Skin epidermis (tissue), 12 donors: Measurements from ENCODE around the gene ARHGEF9.
"Not testable (repeated sequence)": the region's sequence is repeated elsewhere in the genome, so short reads cannot be mapped to it uniquely, and the experiment has no call there.

ENCODE experiments used
- H3K27ac ChIP-seq, 21 experiments: fragments of 200-600 bp; sonication (generic) in 11 of 21; one replicate each; pipeline ENCODE4 v1.5.0; 2020; ENCODE audit warnings: mild to moderate bottlenecking in 3 of 21, inconsistent platforms in 2 of 21, moderate library complexity in 2 of 21
- H3K4me3 ChIP-seq, 7 experiments: fragments of 200-600 bp; sonication (generic) in 2 of 7; one replicate each; pipeline ENCODE4 v1.5.0; 2020; ENCODE audit warnings: inconsistent platforms in 2 of 7, mild to moderate bottlenecking in 2 of 7, moderate library complexity in 1 of 7

The ARHGEF9 gene

GRCh38 chrX:63784902-63785707 lies at the start of gene ARHGEF9:
Gene ARHGEF9, minus strand, starts transcription at chrX:63785214. Its CDS starts 69 bp downstream, at chrX:63785145.
- Histone ChIP-seq H3K4me3 (peak within 1 kb of the TSS; percentile 7 to 42 (median 28)), H3K27ac (peak within 1 kb of the TSS in 6 of 21 experiments; percentile 33 to 67 (median 46))

GRCh38 chrX:63825446-63825845 lies 40.4 kb upstream of the ARHGEF9 start:
- H3K27ac ChIP-seq, H3K4me3 ChIP-seq: not testable (repeated sequence)

DNA sequence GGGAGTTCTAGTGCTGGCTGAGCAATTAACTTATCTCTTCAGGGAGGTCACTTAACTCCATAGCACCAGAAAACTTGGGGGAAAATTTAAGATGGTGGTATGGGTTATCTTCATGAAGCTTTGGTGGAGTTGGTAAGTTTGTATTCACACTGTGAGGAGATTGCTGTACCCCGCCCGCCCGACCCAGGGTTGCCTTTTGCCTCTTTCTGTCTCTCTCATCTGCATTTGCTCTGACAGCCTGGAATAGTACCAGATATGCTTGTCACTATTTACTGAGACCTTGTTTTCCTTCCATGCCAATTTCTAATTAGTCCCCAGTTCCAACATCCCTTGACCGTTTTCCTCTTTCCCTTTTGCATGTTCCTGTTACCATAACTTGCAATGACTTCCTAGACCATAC lies 33.1 kb upstream of the ARHGEF9 start:
- Histone ChIP-seq H3K4me3 (no peak overlapping the region), H3K27ac (no peak overlapping the region)

GRCh38 chrX:63817696-63818095 lies 32.7 kb upstream of the ARHGEF9 start:
- Histone ChIP-seq H3K4me3 (no peak overlapping the region), H3K27ac (no peak overlapping the region)

- Histone ChIP-seq H3K27ac (no peak overlapping the region), H3K4me3 (no peak overlapping the region)
Measured at GRCh38 chrX:63812823-63813222, 27.8 kb upstream of the ARHGEF9 start.

GRCh38 chrX:63810746-63811145 lies 25.7 kb upstream of the ARHGEF9 start:
- Histone ChIP-seq H3K4me3 (no peak overlapping the region), H3K27ac (no peak overlapping the region)

- Histone ChIP-seq H3K27ac (no peak overlapping the region), H3K4me3 (no peak overlapping the region)
Measured at GRCh38 chrX:63809173-63809572, 24.2 kb upstream of the ARHGEF9 start.

DNA sequence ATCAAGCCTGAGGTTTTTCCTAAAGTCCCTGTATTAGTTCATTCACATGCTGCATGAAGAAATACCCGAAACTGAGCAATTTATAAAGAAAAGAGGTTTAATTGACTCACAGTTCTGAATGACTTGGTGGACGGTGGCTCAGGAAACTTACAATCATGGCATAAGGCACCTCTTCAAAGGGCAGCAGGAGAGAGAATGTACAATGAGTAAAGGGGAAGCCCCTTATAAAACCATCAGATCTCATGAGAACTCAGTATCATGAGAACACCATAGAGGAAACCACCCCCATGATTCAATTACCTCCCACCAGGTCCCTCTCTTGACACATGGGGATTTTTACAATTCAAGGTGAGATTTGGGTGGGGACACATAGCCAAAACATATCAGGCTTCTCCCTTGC lies 10.4 kb upstream of the ARHGEF9 start:
- H3K27ac ChIP-seq, H3K4me3 ChIP-seq: not testable (repeated sequence)

GRCh38 chrX:63785708-63786040 lies 660 bp upstream of the ARHGEF9 start:
- H3K4me3 ChIP-seq: peak overlapping the region in 4 of 7 experiments; percentile 28 to 42 (median 34)
- H3K27ac ChIP-seq: no peak overlapping the region

GRCh38 chrX:63784346-63784901 lies 590 bp downstream of the ARHGEF9 start:
- Histone ChIP-seq H3K27ac (peak overlapping the region in 4 of 21 experiments; percentile 38 to 67 (median 56)), H3K4me3 (peak overlapping the region; percentile 7 to 42 (median 28))

- Histone ChIP-seq H3K4me3 (no peak overlapping the region), H3K27ac (no peak overlapping the region)
Measured at GRCh38 chrX:63782515-63782914, 2.5 kb downstream of the ARHGEF9 start.

DNA sequence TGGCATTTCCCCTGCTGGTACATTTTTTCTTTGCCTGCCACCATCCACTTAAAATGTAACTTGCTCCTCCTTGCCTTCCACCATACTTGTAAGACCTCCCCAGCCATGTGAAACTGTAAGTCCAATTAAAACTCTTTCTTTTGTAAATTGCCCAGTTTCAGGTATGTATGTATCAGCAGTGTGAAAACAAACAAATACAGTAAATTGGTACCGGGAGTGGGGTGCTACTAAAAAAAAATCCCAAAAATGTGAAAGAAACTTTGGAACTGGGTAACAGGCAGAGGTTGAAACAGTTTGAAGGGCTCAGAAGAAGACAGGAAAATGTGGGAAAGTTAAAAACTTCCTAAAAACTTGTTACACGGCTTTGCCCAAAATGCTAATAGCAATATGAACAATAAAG lies 16.3 kb downstream of the ARHGEF9 start:
- Histone ChIP-seq H3K27ac (no peak overlapping the region), H3K4me3 (no peak overlapping the region)

GRCh38 chrX:63765712-63766111 lies 19.3 kb downstream of the ARHGEF9 start:
- H3K27ac ChIP-seq: no peak overlapping the region
- no peak overlapping the region for H3K4me3 ChIP-seq

DNA sequence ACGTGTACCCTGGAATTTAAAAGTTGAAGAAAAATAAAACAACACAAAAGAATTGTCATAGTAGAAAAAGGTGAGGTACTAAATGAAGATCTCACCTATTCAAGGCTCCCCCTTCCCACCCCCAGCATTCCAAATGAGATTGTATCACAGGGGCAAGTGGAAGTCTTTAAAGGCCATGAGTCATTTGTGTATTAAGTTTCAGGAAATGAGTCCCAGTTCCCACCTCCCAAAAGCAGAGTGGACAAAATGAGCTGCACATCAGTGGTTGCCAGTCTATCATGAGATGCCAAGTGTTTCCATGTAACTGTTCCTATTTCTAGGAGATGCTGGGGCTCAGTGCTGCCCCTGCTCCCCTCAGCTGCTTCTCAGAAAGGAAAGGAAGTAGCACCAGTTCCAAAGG lies 20.1 kb downstream of the ARHGEF9 start:
- no peak overlapping the region for H3K4me3 ChIP-seq
- H3K27ac ChIP-seq: no peak overlapping the region

DNA sequence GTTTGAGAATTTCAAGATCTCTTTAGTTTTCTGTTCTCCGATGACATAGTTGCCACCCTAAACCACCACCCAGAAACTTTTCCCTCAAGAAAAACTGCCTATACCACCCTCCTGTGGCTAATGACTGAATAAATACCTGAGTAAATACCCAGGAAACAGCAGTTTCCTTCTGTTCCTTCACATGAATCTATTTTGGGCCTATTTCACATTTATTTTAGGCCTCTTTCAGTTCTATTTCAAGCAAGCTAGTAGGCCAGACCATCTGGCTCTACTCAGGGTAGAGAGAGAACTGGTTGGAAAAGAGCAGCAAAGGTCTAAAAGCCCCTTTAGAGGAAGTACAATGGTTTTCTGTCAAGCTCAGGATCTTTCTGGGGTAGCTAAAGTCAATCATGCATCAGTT lies 23.4 kb downstream of the ARHGEF9 start:
- Histone ChIP-seq H3K4me3 (no peak overlapping the region), H3K27ac (no peak overlapping the region)

DNA sequence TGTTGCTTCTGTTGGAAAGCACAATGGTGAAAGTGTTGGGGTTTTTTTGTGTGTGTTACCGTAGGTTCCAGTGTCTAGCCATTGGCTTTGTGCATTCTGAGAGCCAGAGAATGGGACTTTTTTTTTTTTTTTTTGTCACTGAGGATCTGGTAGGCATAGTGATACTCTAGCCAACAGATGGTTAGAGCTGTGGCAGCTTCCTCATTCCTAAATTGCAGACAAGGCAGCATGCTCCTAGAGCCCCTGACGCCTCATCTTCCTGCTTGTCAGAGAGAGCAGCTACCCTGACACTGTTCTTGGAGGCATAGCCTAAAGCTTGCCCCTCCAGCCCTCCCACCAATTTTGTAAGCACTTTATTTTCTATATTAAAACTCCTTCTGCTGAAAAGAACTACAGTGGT lies 27.0 kb downstream of the ARHGEF9 start:
- Histone ChIP-seq H3K27ac (no peak overlapping the region), H3K4me3 (no peak overlapping the region)

GRCh38 chrX:63755892-63756291 lies 29.1 kb downstream of the ARHGEF9 start:
- Histone ChIP-seq H3K27ac (peak overlapping the region in 5 of 21 experiments; percentile 88 to 96 (median 91)), H3K4me3 (peak overlapping the region in 2 of 7 experiments; percentile 58 to 63)

GRCh38 chrX:63754860-63755579 lies 30.0 kb downstream of the ARHGEF9 start:
- H3K27ac ChIP-seq: peak overlapping the region; percentile 58 to 96 (median 89)
- peak overlapping the region; percentile 48 to 67 (median 58) for H3K4me3 ChIP-seq

GRCh38 chrX:63754136-63754859 lies 30.7 kb downstream of the ARHGEF9 start:
- H3K4me3 ChIP-seq: peak overlapping the region; percentile 48 to 67 (median 58)
- H3K27ac ChIP-seq: peak overlapping the region; percentile 58 to 96 (median 89)

DNA sequence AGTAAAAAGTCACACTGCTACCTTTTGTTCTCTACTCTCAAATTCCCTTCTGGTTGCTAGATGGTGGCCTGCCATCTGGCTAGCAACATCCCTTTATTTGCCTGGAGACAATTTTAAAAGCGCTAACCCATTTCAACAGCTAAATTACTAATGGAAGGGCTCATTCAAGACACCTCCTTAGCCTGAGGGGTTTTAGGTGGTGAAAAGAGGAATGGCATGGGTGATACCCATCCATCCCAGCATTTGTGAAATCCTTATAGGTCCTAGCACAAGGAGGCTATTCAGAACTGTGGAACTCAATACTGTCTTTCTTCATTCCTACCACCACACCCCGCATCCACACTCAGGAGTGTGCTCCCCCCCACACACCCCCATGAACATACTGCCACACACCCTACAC lies 33.5 kb downstream of the ARHGEF9 start:
- Histone ChIP-seq H3K27ac (no peak overlapping the region), H3K4me3 (no peak overlapping the region)
